Suprapubic skin (tissue), 3 donors: ENCODE measurements around the gene RELN.

ENCODE experiments used
- POLR2AphosphoS5 ChIP-seq, 3 donors: sonication (generic); formaldehyde crosslinking; IDR thresholded peaks; one replicate each; pipeline ENCODE4 v1.6.1; 2017; ENCODE audit warnings: antibody characterized with exemption in 3 of 3
- TF ChIP-seq, protein P1 (sequence below), 2 donors: fragments of 200-600 bp in 1 of 2; fragments of 450-650 bp in 1 of 2; sonication (generic) in 1 of 2; IDR thresholded peaks; one replicate each; pipeline ENCODE4 v1.5.1; 2016 to 2019; ENCODE audit warnings: antibody characterized with exemption in 2 of 2, mild to moderate bottlenecking in 1 of 2, moderate library complexity in 1 of 2

- TF ChIP-seq POLR2AphosphoS5 (IDR thresholded peaks at IDR 0.05): no peak
- TF ChIP-seq, protein P1, sequence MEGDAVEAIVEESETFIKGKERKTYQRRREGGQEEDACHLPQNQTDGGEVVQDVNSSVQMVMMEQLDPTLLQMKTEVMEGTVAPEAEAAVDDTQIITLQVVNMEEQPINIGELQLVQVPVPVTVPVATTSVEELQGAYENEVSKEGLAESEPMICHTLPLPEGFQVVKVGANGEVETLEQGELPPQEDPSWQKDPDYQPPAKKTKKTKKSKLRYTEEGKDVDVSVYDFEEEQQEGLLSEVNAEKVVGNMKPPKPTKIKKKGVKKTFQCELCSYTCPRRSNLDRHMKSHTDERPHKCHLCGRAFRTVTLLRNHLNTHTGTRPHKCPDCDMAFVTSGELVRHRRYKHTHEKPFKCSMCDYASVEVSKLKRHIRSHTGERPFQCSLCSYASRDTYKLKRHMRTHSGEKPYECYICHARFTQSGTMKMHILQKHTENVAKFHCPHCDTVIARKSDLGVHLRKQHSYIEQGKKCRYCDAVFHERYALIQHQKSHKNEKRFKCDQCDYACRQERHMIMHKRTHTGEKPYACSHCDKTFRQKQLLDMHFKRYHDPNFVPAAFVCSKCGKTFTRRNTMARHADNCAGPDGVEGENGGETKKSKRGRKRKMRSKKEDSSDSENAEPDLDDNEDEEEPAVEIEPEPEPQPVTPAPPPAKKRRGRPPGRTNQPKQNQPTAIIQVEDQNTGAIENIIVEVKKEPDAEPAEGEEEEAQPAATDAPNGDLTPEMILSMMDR (IDR thresholded peaks at IDR 0.05): no peak
These were observed 55.0 kb downstream of the RELN start for GRCh38 chr7:103934508-103934907.
